Parietal lobe (tissue), 2 donors: ENCODE results near the gene TLR6. TPM values are rescaled to one million over a fixed set of nuclear protein-coding genes. Genes with fewer than 3 reads are reported as not detected.
A peak's percentile ranks its signal among the peaks of the same experiment; 100 is the strongest.

ENCODE experiments used
- small RNA-seq: library from RNA; depleted of rRNA; stranded (forward); fragments of <200 nt; gene quantifications from one replicate; pipeline ENCODE3, GENCODE V24; 2014; ENCODE audit warnings: low replicate concordance
- total RNA-seq: library from RNA; depleted of rRNA; stranded (reverse); fragments of >200 nt; gene quantifications from one replicate; pipeline ENCODE4 v1.2.3, GENCODE V29; 2014

Gene TLR6, protein sequence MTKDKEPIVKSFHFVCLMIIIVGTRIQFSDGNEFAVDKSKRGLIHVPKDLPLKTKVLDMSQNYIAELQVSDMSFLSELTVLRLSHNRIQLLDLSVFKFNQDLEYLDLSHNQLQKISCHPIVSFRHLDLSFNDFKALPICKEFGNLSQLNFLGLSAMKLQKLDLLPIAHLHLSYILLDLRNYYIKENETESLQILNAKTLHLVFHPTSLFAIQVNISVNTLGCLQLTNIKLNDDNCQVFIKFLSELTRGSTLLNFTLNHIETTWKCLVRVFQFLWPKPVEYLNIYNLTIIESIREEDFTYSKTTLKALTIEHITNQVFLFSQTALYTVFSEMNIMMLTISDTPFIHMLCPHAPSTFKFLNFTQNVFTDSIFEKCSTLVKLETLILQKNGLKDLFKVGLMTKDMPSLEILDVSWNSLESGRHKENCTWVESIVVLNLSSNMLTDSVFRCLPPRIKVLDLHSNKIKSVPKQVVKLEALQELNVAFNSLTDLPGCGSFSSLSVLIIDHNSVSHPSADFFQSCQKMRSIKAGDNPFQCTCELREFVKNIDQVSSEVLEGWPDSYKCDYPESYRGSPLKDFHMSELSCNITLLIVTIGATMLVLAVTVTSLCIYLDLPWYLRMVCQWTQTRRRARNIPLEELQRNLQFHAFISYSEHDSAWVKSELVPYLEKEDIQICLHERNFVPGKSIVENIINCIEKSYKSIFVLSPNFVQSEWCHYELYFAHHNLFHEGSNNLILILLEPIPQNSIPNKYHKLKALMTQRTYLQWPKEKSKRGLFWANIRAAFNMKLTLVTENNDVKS
- 0.63 TPM for total RNA-seq

GRCh38 chr4:38856524-38857337 is at the start of gene TLR6:
TLR6 (minus strand) TSS chr4:38856817; CDS start chr4:38829473, 27,344 bp downstream.

GRCh38 chr4:38867478-38868058 is 11.0 kb upstream of the TLR6 start, which contains the start of gene FAM114A1:
FAM114A1 (plus strand) TSS chr4:38867806; CDS start chr4:38878079, 10,273 bp downstream.

DNA sequence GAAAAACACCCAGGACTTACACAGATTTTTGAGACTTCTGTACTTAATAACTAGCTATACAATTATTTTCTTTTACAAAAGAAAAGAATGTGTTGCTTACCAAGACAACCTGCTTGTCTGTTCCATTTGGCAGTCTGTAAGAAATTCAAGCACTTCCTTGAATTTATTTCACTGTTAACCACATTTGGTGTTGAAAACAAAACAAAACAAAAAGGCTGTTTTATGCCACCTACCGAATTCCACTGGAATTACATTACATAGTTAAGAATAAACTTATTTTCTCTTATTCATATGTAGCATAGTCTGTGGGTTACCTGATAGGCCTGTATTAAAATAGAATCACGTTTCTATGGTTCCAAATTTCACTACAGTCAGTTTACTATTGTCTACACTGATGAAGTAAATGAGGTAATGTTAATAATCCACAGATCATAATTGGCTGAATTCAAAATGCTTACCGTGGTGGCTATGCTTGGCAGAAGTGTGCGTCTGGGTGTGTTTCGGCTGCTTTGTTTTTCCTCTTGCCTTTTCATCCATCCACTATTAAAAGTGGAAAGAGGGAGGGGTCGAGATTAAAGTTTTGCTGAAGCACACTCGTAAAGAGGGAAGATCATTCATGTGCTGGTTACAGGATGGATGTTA is 51.8 kb downstream of the TLR6 start, which contains the start of gene TLR1:
Gene TLR1 (minus strand): TSS at position 138 of the 642 bp plus-strand sequence. CDS start 5,960 bp downstream, outside the sequence.

GRCh38 chr4:38782452-38783108 is 74.0 kb downstream of the TLR6 start, which contains the start of gene TLR10:
TLR10 (minus strand) TSS chr4:38782990; CDS start chr4:38775590, 7,400 bp downstream.

Small RNA genes within 50 kb of the gene (small RNA-seq; reads per million reads assigned to genes)
- 1.1 reads per million, percentile 71 among the genes with 10 or more reads in this experiment for gene MIR574

Other genes starting within 250 kb of the TLR6 start
- gene KLF3, start 192.6 kb downstream of the TLR6 start, total RNA-seq: 30.0 TPM
- 0.63 TPM for gene TLR10, start 73.8 kb downstream of the TLR6 start, total RNA-seq
- 3.8 TPM for gene TLR1, start 52.0 kb downstream of the TLR6 start, total RNA-seq
- gene FAM114A1, start 11.0 kb upstream of the TLR6 start, total RNA-seq: 11.3 TPM
- gene TMEM156, start 175.6 kb upstream of the TLR6 start, total RNA-seq: 0.31 TPM
- 64.5 TPM for gene KLHL5, start 205.4 kb upstream of the TLR6 start, total RNA-seq